ENCODE data around the gene FARSA.

GRCh38 chr19:12946092-12946721, 12.7 kb upstream of the FARSA start:
- TF ChIP-seq SIN3A (IDR thresholded peaks at IDR 0.05; ENCODE audit: borderline replicate concordance, insufficient read depth, low read length), result 0 out of 2 replicates have a peak, but pooled peaks have one; percentile 33
- TF ChIP-seq, protein P1, sequence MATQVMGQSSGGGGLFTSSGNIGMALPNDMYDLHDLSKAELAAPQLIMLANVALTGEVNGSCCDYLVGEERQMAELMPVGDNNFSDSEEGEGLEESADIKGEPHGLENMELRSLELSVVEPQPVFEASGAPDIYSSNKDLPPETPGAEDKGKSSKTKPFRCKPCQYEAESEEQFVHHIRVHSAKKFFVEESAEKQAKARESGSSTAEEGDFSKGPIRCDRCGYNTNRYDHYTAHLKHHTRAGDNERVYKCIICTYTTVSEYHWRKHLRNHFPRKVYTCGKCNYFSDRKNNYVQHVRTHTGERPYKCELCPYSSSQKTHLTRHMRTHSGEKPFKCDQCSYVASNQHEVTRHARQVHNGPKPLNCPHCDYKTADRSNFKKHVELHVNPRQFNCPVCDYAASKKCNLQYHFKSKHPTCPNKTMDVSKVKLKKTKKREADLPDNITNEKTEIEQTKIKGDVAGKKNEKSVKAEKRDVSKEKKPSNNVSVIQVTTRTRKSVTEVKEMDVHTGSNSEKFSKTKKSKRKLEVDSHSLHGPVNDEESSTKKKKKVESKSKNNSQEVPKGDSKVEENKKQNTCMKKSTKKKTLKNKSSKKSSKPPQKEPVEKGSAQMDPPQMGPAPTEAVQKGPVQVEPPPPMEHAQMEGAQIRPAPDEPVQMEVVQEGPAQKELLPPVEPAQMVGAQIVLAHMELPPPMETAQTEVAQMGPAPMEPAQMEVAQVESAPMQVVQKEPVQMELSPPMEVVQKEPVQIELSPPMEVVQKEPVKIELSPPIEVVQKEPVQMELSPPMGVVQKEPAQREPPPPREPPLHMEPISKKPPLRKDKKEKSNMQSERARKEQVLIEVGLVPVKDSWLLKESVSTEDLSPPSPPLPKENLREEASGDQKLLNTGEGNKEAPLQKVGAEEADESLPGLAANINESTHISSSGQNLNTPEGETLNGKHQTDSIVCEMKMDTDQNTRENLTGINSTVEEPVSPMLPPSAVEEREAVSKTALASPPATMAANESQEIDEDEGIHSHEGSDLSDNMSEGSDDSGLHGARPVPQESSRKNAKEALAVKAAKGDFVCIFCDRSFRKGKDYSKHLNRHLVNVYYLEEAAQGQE (IDR thresholded peaks at IDR 0.05; ENCODE audit: insufficient read depth in 1 of 2, low read depth in 2 of 2, low read length in 2 of 2), result no peak
- no peak for TF ChIP-seq TAF1 (IDR thresholded peaks at IDR 0.05; ENCODE audit: borderline replicate concordance, insufficient read depth, low read length)
- peak; percentile 56; the same call in 1 of the 2 replicates for TF ChIP-seq POLR2AphosphoS5 (IDR thresholded peaks at IDR 0.05; ENCODE audit: low read depth, low read length)
- TF ChIP-seq FOXP2 (optimal IDR thresholded peaks at IDR 0.05; ENCODE audit: borderline replicate concordance, extremely low read depth, extremely low read length, insufficient read depth), result no peak
